Breast epithelium (tissue), 3 donors: ENCODE results near the gene PLXNA3.

Experiments used
- POLR2A ChIP-seq: fragments of 450-650 bp; IDR thresholded peaks from one replicate; pipeline ENCODE4 v1.6.1; 2016; ENCODE audit warnings: antibody characterized with exemption, mild to moderate bottlenecking, moderate library complexity
- TF ChIP-seq, protein P1 (sequence below), 3 donors: fragments of 450-650 bp; IDR thresholded peaks; one replicate each; pipeline ENCODE4 v1.5.1; 2016 to 2017; ENCODE audit warnings: antibody characterized with exemption in 3 of 3, mild to moderate bottlenecking in 3 of 3, moderate library complexity in 3 of 3

DNA sequence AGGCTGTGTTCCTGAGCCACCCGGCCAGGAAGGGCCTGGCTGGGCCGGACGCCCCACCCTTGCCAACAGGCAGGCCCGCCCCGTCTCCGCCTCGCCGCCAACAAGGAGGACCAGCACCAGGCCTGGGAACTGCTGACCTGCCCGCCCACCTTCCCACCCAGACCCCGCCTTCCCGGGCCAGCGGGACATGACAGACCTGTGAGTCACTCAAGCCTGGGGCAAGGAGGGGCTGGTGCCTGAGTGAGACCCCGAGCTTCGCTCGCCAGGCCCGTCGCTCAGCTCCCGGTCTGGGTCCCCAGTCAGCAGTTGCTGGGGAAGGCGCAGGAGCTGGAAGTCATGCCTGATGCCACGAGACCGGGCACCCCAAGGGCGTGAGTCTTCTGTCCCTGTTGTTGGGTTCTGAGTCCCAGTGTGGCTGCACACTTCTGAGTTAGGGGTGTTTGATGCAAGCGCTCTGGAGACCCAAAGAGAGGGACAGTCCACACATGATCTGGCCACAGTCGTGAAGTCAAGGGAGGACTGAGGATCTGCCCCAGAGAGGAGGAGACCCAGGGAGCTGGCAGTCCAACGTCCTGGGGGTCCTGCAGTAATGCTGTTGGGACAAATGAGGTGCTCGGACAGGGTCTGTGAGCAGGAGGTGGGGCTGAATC is 48.7 kb upstream of the PLXNA3 start, which contains the start of gene DNASE1L1:
- TF ChIP-seq, protein P1, sequence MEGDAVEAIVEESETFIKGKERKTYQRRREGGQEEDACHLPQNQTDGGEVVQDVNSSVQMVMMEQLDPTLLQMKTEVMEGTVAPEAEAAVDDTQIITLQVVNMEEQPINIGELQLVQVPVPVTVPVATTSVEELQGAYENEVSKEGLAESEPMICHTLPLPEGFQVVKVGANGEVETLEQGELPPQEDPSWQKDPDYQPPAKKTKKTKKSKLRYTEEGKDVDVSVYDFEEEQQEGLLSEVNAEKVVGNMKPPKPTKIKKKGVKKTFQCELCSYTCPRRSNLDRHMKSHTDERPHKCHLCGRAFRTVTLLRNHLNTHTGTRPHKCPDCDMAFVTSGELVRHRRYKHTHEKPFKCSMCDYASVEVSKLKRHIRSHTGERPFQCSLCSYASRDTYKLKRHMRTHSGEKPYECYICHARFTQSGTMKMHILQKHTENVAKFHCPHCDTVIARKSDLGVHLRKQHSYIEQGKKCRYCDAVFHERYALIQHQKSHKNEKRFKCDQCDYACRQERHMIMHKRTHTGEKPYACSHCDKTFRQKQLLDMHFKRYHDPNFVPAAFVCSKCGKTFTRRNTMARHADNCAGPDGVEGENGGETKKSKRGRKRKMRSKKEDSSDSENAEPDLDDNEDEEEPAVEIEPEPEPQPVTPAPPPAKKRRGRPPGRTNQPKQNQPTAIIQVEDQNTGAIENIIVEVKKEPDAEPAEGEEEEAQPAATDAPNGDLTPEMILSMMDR (IDR thresholded peaks at IDR 0.05): no peak
- no peak for TF ChIP-seq POLR2A
